Activated T-cell treated with anti-CD3 and anti-CD28 coated beads for 1 hour (primary cell): Measurements from ENCODE around the gene MAMDC2.
A peak's percentile ranks its signal among the peaks of the same experiment; 100 is the strongest.
"Not testable (repeated sequence)": the region's sequence is repeated elsewhere in the genome, so short reads cannot be mapped to it uniquely, and the experiment has no call there.

Experiments
- DNase-seq: peaks from one replicate; pipeline ENCODE4 v3.0.0-alpha.2; 2020; ENCODE audit warnings: low read depth

Gene MAMDC2

GRCh38 chr9:70197216-70198044 is 153.8 kb downstream of the MAMDC2 start:
- DNase-seq, result no peak

GRCh38 chr9:70204743-70205142 is 161.1 kb downstream of the MAMDC2 start:
- not testable (repeated sequence) for DNase-seq

- DNase-seq, result no peak
These were observed 161.8 kb downstream of the MAMDC2 start for GRCh38 chr9:70205366-70206020.

- no peak for DNase-seq
These were observed 173.4 kb downstream of the MAMDC2 start for GRCh38 chr9:70217029-70217428.

- no peak for DNase-seq
These were observed 175.1 kb downstream of the MAMDC2 start for GRCh38 chr9:70218767-70219166.

- DNase-seq, result no peak
These were observed 176.6 kb downstream of the MAMDC2 start for GRCh38 chr9:70220216-70220615.

- no peak for DNase-seq
These were observed 178.7 kb downstream of the MAMDC2 start for GRCh38 chr9:70222354-70222753.

- DNase-seq, result no peak
These were observed 184.5 kb downstream of the MAMDC2 start for GRCh38 chr9:70228118-70228517.

GRCh38 chr9:70228611-70229010 is 185.0 kb downstream of the MAMDC2 start:
- DNase-seq, result no peak

GRCh38 chr9:70229026-70229425 is 185.4 kb downstream of the MAMDC2 start:
- no peak for DNase-seq

GRCh38 chr9:70229579-70229978 is 185.9 kb downstream of the MAMDC2 start:
- DNase-seq, result no peak

- no peak for DNase-seq
These were observed 188.8 kb downstream of the MAMDC2 start for GRCh38 chr9:70232476-70232875.

GRCh38 chr9:70234208-70234607 is 190.6 kb downstream of the MAMDC2 start:
- not testable (repeated sequence) for DNase-seq

- not testable (repeated sequence) for DNase-seq
These were observed 202.3 kb downstream of the MAMDC2 start for GRCh38 chr9:70245952-70246351.

GRCh38 chr9:70250221-70250620 is 206.6 kb downstream of the MAMDC2 start:
- DNase-seq, result no peak

GRCh38 chr9:70255486-70255885 is 211.8 kb downstream of the MAMDC2 start:
- no peak for DNase-seq

GRCh38 chr9:70256123-70256551 is 212.5 kb downstream of the MAMDC2 start:
- DNase-seq, result no peak

GRCh38 chr9:70257502-70257901 is 213.9 kb downstream of the MAMDC2 start:
- DNase-seq, result no peak

GRCh38 chr9:70257991-70258691 is 214.5 kb downstream of the MAMDC2 start:
- DNase-seq, result no peak

- peak; percentile 83 for DNase-seq
These were observed 215.3 kb downstream of the MAMDC2 start, which contains the start of gene SMC5 for GRCh38 chr9:70258692-70259511. Gene SMC5 (plus strand): TSS chr9:70258978. CDS start chr9:70259079, 101 bp downstream.

- no peak for DNase-seq
These were observed 215.8 kb downstream of the MAMDC2 start for GRCh38 chr9:70259512-70259802.

GRCh38 chr9:70260007-70260443 is 216.4 kb downstream of the MAMDC2 start:
- DNase-seq, result no peak
